ACC112 (cell line): ENCODE results near the gene LY9.

Experiments used
- H2AFZ ChIP-seq: fragments of 200-600 bp; sonication (generic); one replicate; pipeline ENCODE4 v1.6.0; 2017; ENCODE audit warnings: antibody characterized with exemption, low read length; ENCODE audit not compliant: unreplicated experiment
- H3K27ac ChIP-seq: fragments of 200-600 bp; sonication (generic); 2 replicates; pipeline ENCODE4 v1.5.1; 2014; ENCODE audit warnings: low read depth, mild to moderate bottlenecking, antibody characterized with exemption, low read length, moderate library complexity
- H3K27me3 ChIP-seq: fragments of 200-600 bp; sonication (generic); 2 replicates; pipeline ENCODE4 v1.6.1; 2014; ENCODE audit warnings: mild to moderate bottlenecking, antibody characterized with exemption, low read length, moderate library complexity, mixed read lengths; ENCODE audit not compliant: insufficient read depth
- H3K36me3 ChIP-seq: fragments of 200-600 bp; sonication (generic); 2 replicates; pipeline ENCODE4 v1.6.1; 2016; ENCODE audit warnings: mild to moderate bottlenecking, antibody characterized with exemption, low read length, moderate library complexity, mixed read lengths; ENCODE audit not compliant: insufficient read depth
- H3K4me1 ChIP-seq: fragments of 200-600 bp; sonication (generic); one replicate; pipeline ENCODE4 v1.6.1; 2016; ENCODE audit warnings: low read length, mixed read lengths; ENCODE audit not compliant: insufficient read depth, unreplicated experiment, control insufficient read depth
- H3K4me3 ChIP-seq: fragments of 200-600 bp; sonication (generic); 2 replicates; pipeline ENCODE4 v1.5.1; 2014; ENCODE audit warnings: mild to moderate bottlenecking, low read depth, low read length
- H3K79me2 ChIP-seq: fragments of 200-600 bp; sonication (generic); one replicate; pipeline ENCODE4 v1.6.0; 2016; ENCODE audit warnings: low read length; ENCODE audit not compliant: control insufficient read depth, unreplicated experiment, insufficient read depth

The LY9 gene

GRCh38 chr1:160755911-160756848 lies 39.8 kb upstream of the LY9 start:
- Histone ChIP-seq H3K4me3 (no peak overlapping the region), H2AFZ (no peak overlapping the region), H3K4me1 (no peaks in the 10 kb centered on the region), H3K79me2 (no peaks in the 10 kb centered on the region), H3K27me3 (peaks cover 5% of the 10 kb centered on the region), H3K27ac (no peak overlapping the region), H3K36me3 (no peaks in the 10 kb centered on the region)

GRCh38 chr1:160756849-160757201 lies 39.1 kb upstream of the LY9 start:
- Histone ChIP-seq H2AFZ (no peak overlapping the region), H3K36me3 (no peaks in the 10 kb centered on the region), H3K27me3 (peaks cover 5% of the 10 kb centered on the region), H3K79me2 (no peaks in the 10 kb centered on the region), H3K4me3 (no peak overlapping the region), H3K27ac (no peak overlapping the region), H3K4me1 (no peaks in the 10 kb centered on the region)

- Histone ChIP-seq H3K27ac (no peak overlapping the region), H3K79me2 (no peaks in the 10 kb centered on the region), H2AFZ (no peak overlapping the region), H3K27me3 (no peaks in the 10 kb centered on the region; the same call in 1 of the 2 replicates), H3K36me3 (no peaks in the 10 kb centered on the region), H3K4me3 (no peak overlapping the region), H3K4me1 (no peaks in the 10 kb centered on the region)
Measured at GRCh38 chr1:160758521-160758920, 37.5 kb upstream of the LY9 start.

GRCh38 chr1:160759740-160760139 lies 36.2 kb upstream of the LY9 start:
- Histone ChIP-seq H3K27ac (no peak overlapping the region), H3K4me1 (no peaks in the 10 kb centered on the region), H3K4me3 (no peak overlapping the region), H2AFZ (no peak overlapping the region), H3K36me3 (no peaks in the 10 kb centered on the region), H3K27me3 (no peaks in the 10 kb centered on the region), H3K79me2 (no peaks in the 10 kb centered on the region)

GRCh38 chr1:160761046-160761445 lies 34.9 kb upstream of the LY9 start:
- Histone ChIP-seq H3K27ac (no peak overlapping the region), H3K4me3 (no peak overlapping the region), H3K4me1 (no peaks in the 10 kb centered on the region), H2AFZ (no peak overlapping the region), H3K27me3 (no peaks in the 10 kb centered on the region), H3K36me3 (no peaks in the 10 kb centered on the region), H3K79me2 (no peaks in the 10 kb centered on the region)

- H2AFZ ChIP-seq, result no peak overlapping the region
- no peak overlapping the region for H3K4me3 ChIP-seq
- no peaks in the 10 kb centered on the region for H3K4me1 ChIP-seq
- no peaks in the 10 kb centered on the region for H3K79me2 ChIP-seq
- H3K27ac ChIP-seq, result no peak overlapping the region
- no peaks in the 10 kb centered on the region for H3K36me3 ChIP-seq
- H3K27me3 ChIP-seq, result no peaks in the 10 kb centered on the region
Measured at GRCh38 chr1:160761886-160762285, 34.1 kb upstream of the LY9 start.

- no peaks in the 10 kb centered on the region for H3K4me1 ChIP-seq
- H3K36me3 ChIP-seq, result no peaks in the 10 kb centered on the region
- H2AFZ ChIP-seq, result no peak overlapping the region
- H3K4me3 ChIP-seq, result no peak overlapping the region
- H3K27me3 ChIP-seq, result no peaks in the 10 kb centered on the region
- no peaks in the 10 kb centered on the region for H3K79me2 ChIP-seq
- H3K27ac ChIP-seq, result no peak overlapping the region
Measured at GRCh38 chr1:160763993-160764392, 32.0 kb upstream of the LY9 start.

GRCh38 chr1:160767395-160768294 lies 28.3 kb upstream of the LY9 start:
- no peak overlapping the region for H3K27ac ChIP-seq
- peak overlapping the region; percentile 48 for H3K4me3 ChIP-seq
- no peak overlapping the region for H2AFZ ChIP-seq
- no peaks in the 10 kb centered on the region for H3K79me2 ChIP-seq
- no peaks in the 10 kb centered on the region for H3K4me1 ChIP-seq
- H3K36me3 ChIP-seq, result no peaks in the 10 kb centered on the region
- H3K27me3 ChIP-seq, result peaks cover 13% of the 10 kb centered on the region

- no peaks in the 10 kb centered on the region for H3K79me2 ChIP-seq
- H3K36me3 ChIP-seq, result no peaks in the 10 kb centered on the region
- H3K27me3 ChIP-seq, result peaks cover 19% of the 10 kb centered on the region
- H3K4me3 ChIP-seq, result peak overlapping the region; percentile 48
- no peaks in the 10 kb centered on the region for H3K4me1 ChIP-seq
- no peak overlapping the region for H3K27ac ChIP-seq
- no peak overlapping the region for H2AFZ ChIP-seq
Measured at GRCh38 chr1:160768295-160768657, 27.7 kb upstream of the LY9 start.

- H2AFZ ChIP-seq, result no peak overlapping the region
- no peak overlapping the region for H3K27ac ChIP-seq
- no peak overlapping the region for H3K4me3 ChIP-seq
- H3K27me3 ChIP-seq, result peaks cover 29% of the 10 kb centered on the region
- no peaks in the 10 kb centered on the region for H3K4me1 ChIP-seq
- no peaks in the 10 kb centered on the region for H3K79me2 ChIP-seq
- no peaks in the 10 kb centered on the region for H3K36me3 ChIP-seq
Measured at GRCh38 chr1:160772331-160772730, 23.6 kb upstream of the LY9 start.
